Stimulated activated CD4-positive, alpha-beta T cell treated with anti-CD3 and anti-CD28 coated beads, Interleukin-2, amount 100 ng/mL, for 48 hours (primary cell): ENCODE measurements around the gene RGS2.

Experiments used
- DNase-seq, 2 donors: peaks; one replicate each; pipeline ENCODE4 v3.0.0-alpha.2; 2020

RGS2 gene

GRCh38 chr1:192832492-192832891 is 23.7 kb downstream of the RGS2 start:
- DNase-seq: no peak

GRCh38 chr1:192835116-192835515 is 26.3 kb downstream of the RGS2 start:
- no peak for DNase-seq

GRCh38 chr1:192839162-192840066 is 30.6 kb downstream of the RGS2 start:
- no peak for DNase-seq

- no peak for DNase-seq
These were observed 35.5 kb downstream of the RGS2 start for GRCh38 chr1:192844360-192844759.

GRCh38 chr1:192846950-192847349 is 38.1 kb downstream of the RGS2 start:
- no peak for DNase-seq

GRCh38 chr1:192849011-192849410 is 40.2 kb downstream of the RGS2 start:
- DNase-seq: no peak

GRCh38 chr1:192849442-192849841 is 40.6 kb downstream of the RGS2 start:
- DNase-seq: no peak

- DNase-seq: no peak
These were observed 43.4 kb downstream of the RGS2 start for GRCh38 chr1:192852001-192852947.

GRCh38 chr1:192858456-192858855 is 49.6 kb downstream of the RGS2 start:
- no peak for DNase-seq

GRCh38 chr1:192859808-192860207 is 51.0 kb downstream of the RGS2 start:
- no peak for DNase-seq

GRCh38 chr1:192860478-192861185 is 51.8 kb downstream of the RGS2 start:
- DNase-seq: no peak

- DNase-seq: no peak
These were observed 53.0 kb downstream of the RGS2 start for GRCh38 chr1:192861860-192862259.
